ENCODE results near the gene GJB2. TPM values are rescaled to one million over a fixed set of nuclear protein-coding genes. Genes with fewer than 3 reads are reported as not detected.

The GJB2 gene
- total and polyA plus RNA-seq, 2 experiments from 2014 or later, result 10.3 to 11.1 TPM

- no peak overlapping the region for H3K4me2 ChIP-seq
- no peaks in the 10 kb centered on the region for H3K9me2 ChIP-seq (replicated peaks; ENCODE audit: insufficient read depth)
- 98% methylated on average over 42 of the region's 67 CpGs for WGBS (ENCODE audit: low lambda C conversion rate, missing lambda C conversion rate)
- no peaks in the 10 kb centered on the region for H3K79me2 ChIP-seq
- H3K36me3 ChIP-seq (replicated peaks; ENCODE audit: insufficient read depth, low read depth), result no peaks in the 10 kb centered on the region
- H3K27me3 ChIP-seq, result no peaks in the 10 kb centered on the region
- H3K27ac ChIP-seq, result no peak overlapping the region
- no peaks in the 10 kb centered on the region for H4K20me1 ChIP-seq (ENCODE audit: insufficient read depth, poor library complexity, severe bottlenecking)
- H3K9me3 ChIP-seq (ENCODE audit: low read depth), result no peaks in the 10 kb centered on the region
- H3K4me1 ChIP-seq (ENCODE audit: insufficient read depth), result peaks cover 9% of the 10 kb centered on the region
- TF ChIP-seq, protein P1, sequence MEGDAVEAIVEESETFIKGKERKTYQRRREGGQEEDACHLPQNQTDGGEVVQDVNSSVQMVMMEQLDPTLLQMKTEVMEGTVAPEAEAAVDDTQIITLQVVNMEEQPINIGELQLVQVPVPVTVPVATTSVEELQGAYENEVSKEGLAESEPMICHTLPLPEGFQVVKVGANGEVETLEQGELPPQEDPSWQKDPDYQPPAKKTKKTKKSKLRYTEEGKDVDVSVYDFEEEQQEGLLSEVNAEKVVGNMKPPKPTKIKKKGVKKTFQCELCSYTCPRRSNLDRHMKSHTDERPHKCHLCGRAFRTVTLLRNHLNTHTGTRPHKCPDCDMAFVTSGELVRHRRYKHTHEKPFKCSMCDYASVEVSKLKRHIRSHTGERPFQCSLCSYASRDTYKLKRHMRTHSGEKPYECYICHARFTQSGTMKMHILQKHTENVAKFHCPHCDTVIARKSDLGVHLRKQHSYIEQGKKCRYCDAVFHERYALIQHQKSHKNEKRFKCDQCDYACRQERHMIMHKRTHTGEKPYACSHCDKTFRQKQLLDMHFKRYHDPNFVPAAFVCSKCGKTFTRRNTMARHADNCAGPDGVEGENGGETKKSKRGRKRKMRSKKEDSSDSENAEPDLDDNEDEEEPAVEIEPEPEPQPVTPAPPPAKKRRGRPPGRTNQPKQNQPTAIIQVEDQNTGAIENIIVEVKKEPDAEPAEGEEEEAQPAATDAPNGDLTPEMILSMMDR (IDR thresholded peaks at IDR 0.05; ENCODE audit: poor library complexity), result no peak
- TF ChIP-seq EZH2phosphoT487 (IDR thresholded peaks at IDR 0.05; ENCODE audit: low read depth, severe bottlenecking, unreplicated experiment) (no peak), EZH2 (IDR thresholded peaks at IDR 0.05; ENCODE audit: borderline replicate concordance) (no peak)
- no peak for DNase-seq (ENCODE audit: low spot score)
- no peak overlapping the region for H2AFZ ChIP-seq
- no peak overlapping the region for H3K4me3 ChIP-seq
These were observed 15.5 kb downstream of the GJB2 start for GRCh38 chr13:20177049-20177831.

DNA sequence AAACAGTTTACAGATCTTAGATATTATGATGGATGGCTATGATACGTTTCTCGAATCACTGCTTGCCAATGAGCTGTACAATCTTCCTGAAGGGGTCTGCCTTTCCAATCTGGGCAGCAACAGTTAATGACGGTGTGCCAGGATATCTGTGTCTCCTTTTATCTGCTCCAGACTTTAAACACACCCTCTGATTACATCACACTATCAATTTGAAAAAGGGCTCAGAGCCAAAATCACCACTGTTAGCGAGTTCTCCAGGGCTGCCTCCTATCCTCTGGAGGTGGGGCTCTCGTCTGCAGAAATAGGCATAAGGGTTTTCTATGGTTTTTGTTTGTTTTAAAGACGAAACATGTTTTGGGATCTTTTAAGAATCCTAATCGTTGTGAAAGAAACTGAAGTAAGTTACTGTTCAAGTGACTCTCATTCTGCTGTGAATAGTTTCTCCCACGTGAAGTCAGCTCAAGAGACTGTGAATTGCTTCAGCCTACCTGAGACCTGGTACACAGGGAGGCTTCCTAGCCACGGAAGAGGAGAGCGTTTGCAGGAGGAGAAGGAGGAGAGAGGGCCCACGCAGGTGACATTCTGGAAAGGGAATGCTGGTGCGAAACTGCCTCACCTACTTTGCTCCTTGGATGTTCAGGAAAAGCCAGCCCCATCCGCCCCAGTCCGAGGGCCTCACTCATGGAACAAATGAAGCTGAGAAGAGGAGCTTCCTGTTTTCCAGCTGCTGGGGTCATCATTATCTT is 16.7 kb downstream of the GJB2 start:
- no peaks in the 10 kb centered on the region for H3K79me2 ChIP-seq
- no peak overlapping the region for H2AFZ ChIP-seq
- peak overlapping the region; percentile 70 for H3K27ac ChIP-seq
- H3K9me2 ChIP-seq (replicated peaks; ENCODE audit: insufficient read depth), result no peaks in the 10 kb centered on the region
- H3K36me3 ChIP-seq (replicated peaks; ENCODE audit: insufficient read depth, low read depth), result no peaks in the 10 kb centered on the region
- H3K4me2 ChIP-seq, result no peak overlapping the region
- no peaks in the 10 kb centered on the region for H3K27me3 ChIP-seq
- no peak for DNase-seq (ENCODE audit: low spot score)
- H3K4me3 ChIP-seq, result no peak overlapping the region
- peaks cover 9% of the 10 kb centered on the region for H3K4me1 ChIP-seq (ENCODE audit: insufficient read depth)
- 74% methylated on average over 14 of the region's 14 CpGs for WGBS (ENCODE audit: low lambda C conversion rate, missing lambda C conversion rate)
- TF ChIP-seq, protein P1 (IDR thresholded peaks at IDR 0.05; ENCODE audit: poor library complexity), result no peak
- no peak for TF ChIP-seq EZH2 (IDR thresholded peaks at IDR 0.05; ENCODE audit: borderline replicate concordance)
- TF ChIP-seq EZH2phosphoT487 (IDR thresholded peaks at IDR 0.05; ENCODE audit: low read depth, severe bottlenecking, unreplicated experiment), result no peak
- H3K9me3 ChIP-seq (ENCODE audit: low read depth), result no peaks in the 10 kb centered on the region
- no peaks in the 10 kb centered on the region for H4K20me1 ChIP-seq (ENCODE audit: insufficient read depth, poor library complexity, severe bottlenecking)

GRCh38 chr13:20175406-20175794 is 17.3 kb downstream of the GJB2 start:
- peaks cover 9% of the 10 kb centered on the region for H3K4me1 ChIP-seq (ENCODE audit: insufficient read depth)
- WGBS (ENCODE audit: low lambda C conversion rate, missing lambda C conversion rate), result 65% methylated on average over 3 of the region's 3 CpGs
- H3K36me3 ChIP-seq (replicated peaks; ENCODE audit: insufficient read depth, low read depth), result no peaks in the 10 kb centered on the region
- no peaks in the 10 kb centered on the region for H3K9me2 ChIP-seq (replicated peaks; ENCODE audit: insufficient read depth)
- H2AFZ ChIP-seq, result peak overlapping the region; percentile 31
- H3K4me2 ChIP-seq, result peak overlapping the region; percentile 53
- DNase-seq (ENCODE audit: low spot score), result no peak
- no peaks in the 10 kb centered on the region for H3K9me3 ChIP-seq (ENCODE audit: low read depth)
- H4K20me1 ChIP-seq (ENCODE audit: insufficient read depth, poor library complexity, severe bottlenecking), result no peaks in the 10 kb centered on the region
- H3K79me2 ChIP-seq, result no peaks in the 10 kb centered on the region
- peak overlapping the region; percentile 70 for H3K27ac ChIP-seq
- no peaks in the 10 kb centered on the region for H3K27me3 ChIP-seq
- no peak for TF ChIP-seq EZH2phosphoT487 (IDR thresholded peaks at IDR 0.05; ENCODE audit: low read depth, severe bottlenecking, unreplicated experiment)
- TF ChIP-seq, protein P1 (IDR thresholded peaks at IDR 0.05; ENCODE audit: poor library complexity), result no peak
- no peak for TF ChIP-seq EZH2 (IDR thresholded peaks at IDR 0.05; ENCODE audit: borderline replicate concordance)
- no peak overlapping the region for H3K4me3 ChIP-seq

All from hepatocyte (in vitro differentiated cells).